HepG2 (cell line): Measurements from ENCODE around the gene TTC32. TPM values are rescaled to one million over a fixed set of nuclear protein-coding genes. Genes with fewer than 3 reads are reported as not detected.

Source experiments
- BRCA1 ChIP-seq: sonication (generic); formaldehyde crosslinking; IDR thresholded peaks from 2 replicates; pipeline ENCODE4 v1.4.0; 2020; ENCODE audit warnings: missing genetic modification reagents
- GABPB1 ChIP-seq: IDR thresholded peaks from 2 replicates; pipeline ENCODE4 v1.6.1; 2016; ENCODE audit warnings: mild to moderate bottlenecking, missing genetic modification reagents, moderate library complexity, missing compliant biosample characterization
- HES4 ChIP-seq: sonication (generic); formaldehyde crosslinking; IDR thresholded peaks from 2 replicates; pipeline ENCODE4 v1.9.0; 2021; ENCODE audit warnings: mild to moderate bottlenecking, missing genetic modification reagents, borderline replicate concordance
- IRF2 ChIP-seq: IDR thresholded peaks from 2 replicates; pipeline ENCODE4 v1.6.1; 2018; ENCODE audit warnings: missing genetic modification reagents, missing compliant biosample characterization
- JDP2 ChIP-seq: sonication (generic); formaldehyde crosslinking; IDR thresholded peaks from 2 replicates; pipeline ENCODE4 v1.8.1; 2022; ENCODE audit warnings: missing genetic modification reagents, borderline replicate concordance
- KLF9 ChIP-seq: IDR thresholded peaks from 2 replicates; pipeline ENCODE4 v1.6.1; 2016; ENCODE audit warnings: low read depth
- SOX6 ChIP-seq, 2 experiments: fragments of 450-650 bp in 1 of 2; sonication (generic) in 1 of 2; formaldehyde crosslinking in 1 of 2; IDR thresholded peaks; 2 replicates each; pipeline versions ENCODE4 v1.4.0 to v1.6.1; 2017 to 2020; ENCODE audit warnings: antibody characterized with exemption in 1 of 2, mild to moderate bottlenecking in 1 of 2, missing genetic modification reagents in 1 of 2
- SPEN ChIP-seq: sonication (generic); formaldehyde crosslinking; IDR thresholded peaks from 2 replicates; pipeline ENCODE4 v1.5.1; 2020; ENCODE audit warnings: low read depth, mild to moderate bottlenecking, missing genetic modification reagents
- ZNF124 ChIP-seq: sonication (generic); formaldehyde crosslinking; IDR thresholded peaks from 2 replicates; pipeline ENCODE4 v1.4.0; 2020; ENCODE audit warnings: missing genetic modification reagents
- ZNF335 ChIP-seq: sonication (generic); formaldehyde crosslinking; IDR thresholded peaks from 2 replicates; pipeline ENCODE4 v1.4.0; 2020; ENCODE audit warnings: missing genetic modification reagents
- ZNF567 ChIP-seq: sonication (generic); formaldehyde crosslinking; IDR thresholded peaks from 2 replicates; pipeline ENCODE4 v1.8.1; 2023; ENCODE audit warnings: mild to moderate bottlenecking, missing genetic modification reagents, borderline replicate concordance
- ZNF569 ChIP-seq: sonication (generic); formaldehyde crosslinking; IDR thresholded peaks from 2 replicates; pipeline ENCODE4 v1.5.0; 2020; ENCODE audit warnings: mild to moderate bottlenecking, missing genetic modification reagents, moderate library complexity, borderline replicate concordance
- ZNF572 ChIP-seq: sonication (generic); formaldehyde crosslinking; IDR thresholded peaks from 2 replicates; pipeline ENCODE4 v1.5.1; 2020; ENCODE audit warnings: mild to moderate bottlenecking, missing genetic modification reagents
- ZNF746 ChIP-seq: sonication (generic); formaldehyde crosslinking; IDR thresholded peaks from 2 replicates; pipeline ENCODE4 v1.8.0; 2022; ENCODE audit warnings: mild to moderate bottlenecking, missing genetic modification reagents
- ZNF878 ChIP-seq: sonication (generic); formaldehyde crosslinking; IDR thresholded peaks from 2 replicates; pipeline ENCODE4 v1.8.1; 2023; ENCODE audit warnings: mild to moderate bottlenecking, missing genetic modification reagents, moderate library complexity
- polyA plus RNA-seq, 8 experiments: library from polyadenylated mRNA; depleted of rRNA in 3 of 8; stranded (reverse) in 7 of 8; unstranded in 1 of 8; fragments of >200 nt; fragmentation: Illumina TruSeq in 4 of 8; extraction: Trizol in 4 of 8; gene quantifications; 2 replicates each; pipeline versions ENCODE4 v1.2.1 to v1.2.3, GENCODE V29; 2011 to 2016; ENCODE audit warnings: low read depth in 4 of 8, missing spikeins in 1 of 8, mixed read lengths in 1 of 8; ENCODE audit not compliant: insufficient read depth in 1 of 8
- total RNA-seq, 5 experiments: library from RNA; depleted of rRNA; stranded (reverse); fragments of >200 nt; fragmentation: Illumina TruSeq; extraction: Trizol; gene quantifications; 2 replicates each; pipeline ENCODE4 v1.2.3, GENCODE V29; 2016; ENCODE audit warnings: low read depth in 1 of 5
- TF ChIP-seq, protein P1 (sequence below): sonication (generic); formaldehyde crosslinking; conservative IDR thresholded peaks from 2 replicates; pipeline ENCODE4 v1.4.0; 2020; ENCODE audit warnings: mild to moderate bottlenecking, missing genetic modification reagents, moderate library complexity
- TF ChIP-seq, protein P2 (sequence below): sonication (generic); formaldehyde crosslinking; conservative IDR thresholded peaks from 2 replicates; pipeline ENCODE4 v1.4.0; 2020; ENCODE audit warnings: missing genetic modification reagents
- TF ChIP-seq, protein P3 (sequence below): sonication (generic); formaldehyde crosslinking; IDR thresholded peaks from 2 replicates; pipeline ENCODE4 v1.8.1; 2023; ENCODE audit warnings: missing genetic modification reagents, inconsistent platforms, borderline replicate concordance

The TTC32 gene
- total and polyA plus RNA-seq, 2 of the 13 experiments (the other 11 are each of a cell fraction or from before 2014, with no cell fraction given): 21.6 to 38.3 TPM

DNA sequence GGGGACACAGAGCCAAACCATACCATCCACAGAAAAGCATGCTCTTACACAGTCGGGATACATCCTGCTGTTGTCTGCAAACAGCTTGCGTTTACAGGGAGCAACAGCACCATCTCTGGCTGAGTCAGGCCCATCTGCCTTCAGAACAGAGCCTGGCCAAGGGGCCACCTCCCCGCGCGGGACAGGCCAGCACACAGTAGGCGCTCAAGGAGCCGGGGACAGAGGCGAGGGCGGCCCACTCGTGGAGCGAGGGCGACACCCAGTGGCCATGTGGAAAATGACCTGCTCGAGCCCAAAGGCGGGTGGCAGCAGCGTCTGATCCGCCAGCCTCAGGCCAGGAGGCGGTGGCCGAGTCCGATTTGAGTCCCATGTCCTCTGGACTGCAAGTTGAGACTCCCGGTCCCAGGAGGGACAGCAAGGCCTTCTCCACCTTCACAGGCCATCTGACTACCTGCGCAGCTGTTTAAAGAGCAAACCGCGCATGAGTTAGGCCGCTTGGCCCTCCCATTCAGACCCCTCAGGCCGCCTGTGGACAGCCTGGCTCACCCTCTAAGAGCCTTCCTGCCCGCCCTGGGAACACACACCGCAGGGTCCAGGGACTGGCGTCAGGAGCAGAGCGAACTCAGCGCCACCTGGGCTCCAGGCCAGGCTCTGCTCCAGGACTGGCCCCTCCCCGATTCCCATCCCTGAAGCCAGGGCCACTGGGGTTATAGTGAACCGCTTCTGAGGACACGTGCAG lies 38.3 kb downstream of the TTC32 start (continued):
- TF ChIP-seq, protein P1, sequence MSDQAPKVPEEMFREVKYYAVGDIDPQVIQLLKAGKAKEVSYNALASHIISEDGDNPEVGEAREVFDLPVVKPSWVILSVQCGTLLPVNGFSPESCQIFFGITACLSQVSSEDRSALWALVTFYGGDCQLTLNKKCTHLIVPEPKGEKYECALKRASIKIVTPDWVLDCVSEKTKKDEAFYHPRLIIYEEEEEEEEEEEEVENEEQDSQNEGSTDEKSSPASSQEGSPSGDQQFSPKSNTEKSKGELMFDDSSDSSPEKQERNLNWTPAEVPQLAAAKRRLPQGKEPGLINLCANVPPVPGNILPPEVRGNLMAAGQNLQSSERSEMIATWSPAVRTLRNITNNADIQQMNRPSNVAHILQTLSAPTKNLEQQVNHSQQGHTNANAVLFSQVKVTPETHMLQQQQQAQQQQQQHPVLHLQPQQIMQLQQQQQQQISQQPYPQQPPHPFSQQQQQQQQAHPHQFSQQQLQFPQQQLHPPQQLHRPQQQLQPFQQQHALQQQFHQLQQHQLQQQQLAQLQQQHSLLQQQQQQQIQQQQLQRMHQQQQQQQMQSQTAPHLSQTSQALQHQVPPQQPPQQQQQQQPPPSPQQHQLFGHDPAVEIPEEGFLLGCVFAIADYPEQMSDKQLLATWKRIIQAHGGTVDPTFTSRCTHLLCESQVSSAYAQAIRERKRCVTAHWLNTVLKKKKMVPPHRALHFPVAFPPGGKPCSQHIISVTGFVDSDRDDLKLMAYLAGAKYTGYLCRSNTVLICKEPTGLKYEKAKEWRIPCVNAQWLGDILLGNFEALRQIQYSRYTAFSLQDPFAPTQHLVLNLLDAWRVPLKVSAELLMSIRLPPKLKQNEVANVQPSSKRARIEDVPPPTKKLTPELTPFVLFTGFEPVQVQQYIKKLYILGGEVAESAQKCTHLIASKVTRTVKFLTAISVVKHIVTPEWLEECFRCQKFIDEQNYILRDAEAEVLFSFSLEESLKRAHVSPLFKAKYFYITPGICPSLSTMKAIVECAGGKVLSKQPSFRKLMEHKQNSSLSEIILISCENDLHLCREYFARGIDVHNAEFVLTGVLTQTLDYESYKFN (CRISPR knock-in tag): 0 out of 2 replicates have a peak, but pooled peaks have one; percentile 39
- TF ChIP-seq HES4: peak; percentile 69
- TF ChIP-seq SPEN: peak; percentile 70; the same call in 1 of the 2 replicates
- peak; percentile 73 for TF ChIP-seq GABPB1
- TF ChIP-seq, protein P2, sequence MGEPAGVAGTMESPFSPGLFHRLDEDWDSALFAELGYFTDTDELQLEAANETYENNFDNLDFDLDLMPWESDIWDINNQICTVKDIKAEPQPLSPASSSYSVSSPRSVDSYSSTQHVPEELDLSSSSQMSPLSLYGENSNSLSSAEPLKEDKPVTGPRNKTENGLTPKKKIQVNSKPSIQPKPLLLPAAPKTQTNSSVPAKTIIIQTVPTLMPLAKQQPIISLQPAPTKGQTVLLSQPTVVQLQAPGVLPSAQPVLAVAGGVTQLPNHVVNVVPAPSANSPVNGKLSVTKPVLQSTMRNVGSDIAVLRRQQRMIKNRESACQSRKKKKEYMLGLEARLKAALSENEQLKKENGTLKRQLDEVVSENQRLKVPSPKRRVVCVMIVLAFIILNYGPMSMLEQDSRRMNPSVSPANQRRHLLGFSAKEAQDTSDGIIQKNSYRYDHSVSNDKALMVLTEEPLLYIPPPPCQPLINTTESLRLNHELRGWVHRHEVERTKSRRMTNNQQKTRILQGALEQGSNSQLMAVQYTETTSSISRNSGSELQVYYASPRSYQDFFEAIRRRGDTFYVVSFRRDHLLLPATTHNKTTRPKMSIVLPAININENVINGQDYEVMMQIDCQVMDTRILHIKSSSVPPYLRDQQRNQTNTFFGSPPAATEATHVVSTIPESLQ (CRISPR knock-in tag): no peak
- no peak for TF ChIP-seq JDP2
- no peak; the same call in 1 of the 2 replicates for TF ChIP-seq ZNF572 (CRISPR knock-in tag)
- no peak for TF ChIP-seq SOX6 (IDR thresholded peaks at IDR 0.05)
- TF ChIP-seq SOX6 (CRISPR knock-in tag; IDR thresholded peaks at IDR 0.05): peak; percentile 70
- no peak; the same call in 1 of the 2 replicates for TF ChIP-seq ZNF878 (CRISPR knock-in tag)
- 0 out of 2 replicates have a peak, but pooled peaks have one; percentile 60 for TF ChIP-seq ZNF569 (CRISPR knock-in tag)
- 0 out of 2 replicates have a peak, but pooled peaks have one; percentile 38 for TF ChIP-seq ZNF746 (CRISPR knock-in tag)
- TF ChIP-seq, protein P3, sequence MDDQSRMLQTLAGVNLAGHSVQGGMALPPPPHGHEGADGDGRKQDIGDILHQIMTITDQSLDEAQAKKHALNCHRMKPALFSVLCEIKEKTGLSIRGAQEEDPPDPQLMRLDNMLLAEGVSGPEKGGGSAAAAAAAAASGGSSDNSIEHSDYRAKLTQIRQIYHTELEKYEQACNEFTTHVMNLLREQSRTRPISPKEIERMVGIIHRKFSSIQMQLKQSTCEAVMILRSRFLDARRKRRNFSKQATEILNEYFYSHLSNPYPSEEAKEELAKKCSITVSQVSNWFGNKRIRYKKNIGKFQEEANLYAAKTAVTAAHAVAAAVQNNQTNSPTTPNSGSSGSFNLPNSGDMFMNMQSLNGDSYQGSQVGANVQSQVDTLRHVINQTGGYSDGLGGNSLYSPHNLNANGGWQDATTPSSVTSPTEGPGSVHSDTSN: no peak
- no peak for TF ChIP-seq KLF9 (CRISPR knock-in tag)
- TF ChIP-seq ZNF124: 0 out of 2 replicates have a peak, but pooled peaks have one; percentile 50
- TF ChIP-seq BRCA1 (CRISPR knock-in tag): 0 out of 2 replicates have a peak, but pooled peaks have one; percentile 94
- TF ChIP-seq IRF2: peak; percentile 63; the same call in 1 of the 2 replicates
- no peak for TF ChIP-seq ZNF335 (CRISPR knock-in tag)
- TF ChIP-seq ZNF567 (CRISPR knock-in tag): peak; percentile 98
